CD4-positive, alpha-beta T cell treated with Interferon alpha-2 for 1 hour (primary cell): ENCODE results near the gene SUMF2.
"Not testable (repeated sequence)": the region's sequence is repeated elsewhere in the genome, so short reads cannot be mapped to it uniquely, and the experiment has no call there.

Experiments
- DNase-seq, 2 donors: peaks; one replicate each; pipeline ENCODE4 v3.0.0-alpha.2; 2020 to 2022

The SUMF2 gene

GRCh38 chr7:56063882-56064625, at the start of gene SUMF2:
Gene SUMF2, plus strand, starts transcription at chr7:56064286. Its CDS starts 26 bp downstream, at chr7:56064312.
- peak; percentile 88 to 90 for DNase-seq

GRCh38 chr7:56017015-56017414, 47.1 kb upstream of the SUMF2 start:
- not testable (repeated sequence) for DNase-seq

DNA sequence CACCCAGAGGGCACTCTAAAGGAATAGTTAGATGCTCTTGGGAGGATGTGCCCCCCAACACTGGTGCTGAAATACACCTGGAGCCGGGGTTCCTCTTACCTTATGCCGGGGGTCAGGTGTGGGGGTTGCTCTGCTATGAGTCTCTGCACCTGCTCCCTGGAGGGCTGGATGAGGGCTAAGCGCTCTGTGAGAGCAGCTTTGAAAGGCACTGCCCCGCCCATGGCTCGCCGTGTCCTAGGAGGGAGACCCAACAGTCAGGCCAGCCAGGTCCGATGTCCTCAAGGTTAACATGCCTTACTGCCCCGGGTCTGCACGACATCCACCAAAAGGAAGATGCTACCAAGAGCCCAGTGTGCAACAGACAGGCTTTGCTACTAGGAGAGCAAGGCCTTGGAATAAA, 44.6 kb upstream of the SUMF2 start:
- DNase-seq = no peak

GRCh38 chr7:56023500-56023899, 40.6 kb upstream of the SUMF2 start:
- DNase-seq = no peak

DNA sequence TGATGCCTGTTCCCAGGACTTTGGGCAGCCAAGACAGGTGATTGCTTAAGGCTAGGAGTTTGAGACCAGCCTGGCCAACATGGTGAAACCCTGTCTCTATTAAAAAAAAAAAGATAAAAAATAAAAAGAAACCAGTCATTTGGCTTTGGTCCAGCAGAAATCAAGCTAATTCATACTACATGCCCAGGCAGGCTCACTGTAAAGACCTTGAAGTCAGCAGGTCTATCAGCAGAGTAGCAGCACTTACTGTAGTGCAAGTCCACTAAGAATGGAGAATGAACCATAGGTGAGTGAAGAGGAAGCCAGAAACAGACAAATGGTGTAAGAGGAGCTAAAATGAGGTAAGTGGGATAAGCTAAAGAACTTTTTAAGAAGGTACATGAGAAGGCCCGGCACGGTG, 37.5 kb upstream of the SUMF2 start:
- DNase-seq = no peak

DNA sequence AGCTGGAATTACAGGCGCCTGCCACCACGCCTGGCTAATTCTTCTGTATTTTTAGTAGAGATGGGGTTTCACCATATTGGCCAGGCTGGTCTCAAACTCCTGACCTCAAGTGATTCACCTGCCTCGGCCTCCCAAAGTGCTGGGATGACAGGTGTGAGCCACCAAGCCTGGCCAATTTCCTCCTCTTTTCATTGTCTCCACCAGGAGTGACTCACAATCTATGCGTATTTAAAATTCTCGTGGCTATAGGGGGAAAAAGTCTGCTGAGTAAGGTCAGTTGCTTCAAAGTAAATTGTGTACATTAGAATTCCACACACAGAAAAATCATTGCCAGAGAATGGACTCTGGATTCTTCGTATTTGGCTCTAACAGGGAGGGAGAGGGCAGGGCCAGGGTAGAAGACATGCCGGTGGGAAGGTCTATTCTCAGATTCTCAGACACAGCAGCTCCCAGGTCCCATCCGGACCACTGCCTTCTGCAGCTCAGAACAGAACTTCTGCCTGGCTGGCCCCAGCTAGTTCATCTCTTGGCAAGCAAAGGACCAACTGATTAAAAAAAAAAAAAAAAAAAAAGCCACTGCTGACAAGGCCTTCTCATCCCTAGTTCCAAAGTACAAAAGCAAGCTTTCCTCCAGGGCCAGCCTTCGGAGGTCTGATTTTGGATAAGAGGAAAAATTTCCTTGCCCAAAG, 35.0 kb upstream of the SUMF2 start:
- no peak for DNase-seq

GRCh38 chr7:56030340-56030739, 33.7 kb upstream of the SUMF2 start:
- DNase-seq = no peak

- DNase-seq = not testable (repeated sequence)
These were observed 32.5 kb upstream of the SUMF2 start for GRCh38 chr7:56031556-56031955.

DNA sequence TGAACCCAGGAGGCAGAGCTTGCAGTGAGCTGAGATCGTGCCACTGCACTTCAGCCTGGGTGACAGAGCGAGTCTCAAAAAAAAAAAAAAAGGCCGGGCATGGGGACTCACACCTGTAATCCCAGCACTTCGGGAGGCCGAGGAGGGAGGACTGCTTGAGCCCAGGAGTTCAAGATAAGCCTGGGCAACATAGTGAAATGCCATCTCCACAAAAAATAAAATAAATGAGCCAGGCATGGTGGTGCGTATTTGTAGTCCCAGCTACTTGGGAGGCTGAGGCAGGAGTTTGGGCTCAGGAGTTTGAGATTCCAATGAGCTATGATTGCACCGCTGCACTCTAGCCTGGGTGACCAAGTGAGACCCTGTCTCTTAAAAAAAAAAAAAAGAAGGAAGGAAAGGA, 31.5 kb upstream of the SUMF2 start:
- DNase-seq = not testable (repeated sequence)

- peak; percentile 70 to 78 for DNase-seq
These were observed 30.2 kb upstream of the SUMF2 start for GRCh38 chr7:56033671-56034432.

DNA sequence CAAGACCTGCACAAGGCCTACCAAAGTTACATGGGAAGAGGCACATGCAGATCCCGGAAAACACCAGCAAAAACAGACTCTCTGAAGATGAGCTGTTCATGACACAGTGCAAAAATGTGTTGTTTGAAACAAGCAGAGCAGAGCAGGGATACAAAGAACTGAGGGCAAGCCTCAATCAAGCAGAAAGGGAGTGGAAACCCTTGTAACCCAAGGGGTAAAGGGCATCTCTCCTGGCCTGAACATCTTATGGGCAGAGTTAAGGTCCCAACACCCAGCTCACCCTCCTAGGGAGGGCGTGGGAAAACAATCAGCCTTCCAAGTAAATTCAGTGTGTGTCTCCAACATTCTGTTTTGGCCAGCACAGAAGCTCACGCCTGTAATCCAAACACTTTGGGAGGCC, 23.4 kb upstream of the SUMF2 start:
- DNase-seq = no peak

- DNase-seq = not testable (repeated sequence)
These were observed 18.3 kb upstream of the SUMF2 start for GRCh38 chr7:56045758-56046157.

DNA sequence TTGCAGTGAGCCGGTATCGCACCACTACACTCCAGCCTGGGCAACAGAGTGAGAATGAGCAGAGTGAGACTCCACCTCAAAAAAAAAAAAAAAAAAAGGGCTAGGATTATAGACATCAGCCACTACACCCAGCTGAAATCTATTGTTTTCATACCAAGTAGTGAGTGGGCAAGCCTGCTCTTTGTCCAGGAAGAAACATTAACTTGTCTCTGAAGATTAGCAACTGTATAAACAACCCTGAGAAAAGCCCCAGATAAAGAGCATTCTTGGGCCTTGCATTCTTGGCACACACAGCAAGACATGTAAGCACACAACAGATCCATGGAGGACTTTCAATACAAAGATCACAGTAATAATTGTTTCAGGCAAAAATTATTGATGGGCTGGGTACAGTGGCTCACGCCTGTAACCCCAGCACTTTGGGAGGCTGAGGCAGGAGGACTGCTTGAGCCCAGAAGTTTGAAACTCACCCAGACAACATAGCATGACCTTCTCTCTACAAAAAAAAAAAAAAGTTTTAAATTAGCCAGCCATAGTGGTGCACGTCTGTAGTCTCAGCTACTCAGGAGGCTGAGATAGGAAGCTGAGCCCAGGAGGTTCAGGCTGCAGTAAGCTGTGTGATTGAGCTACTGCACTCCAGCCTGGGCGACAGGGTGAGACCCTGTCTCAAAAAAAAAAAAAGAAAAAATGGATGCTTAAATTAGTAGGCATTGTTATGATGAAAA, 17.2 kb upstream of the SUMF2 start:
- DNase-seq = no peak

DNA sequence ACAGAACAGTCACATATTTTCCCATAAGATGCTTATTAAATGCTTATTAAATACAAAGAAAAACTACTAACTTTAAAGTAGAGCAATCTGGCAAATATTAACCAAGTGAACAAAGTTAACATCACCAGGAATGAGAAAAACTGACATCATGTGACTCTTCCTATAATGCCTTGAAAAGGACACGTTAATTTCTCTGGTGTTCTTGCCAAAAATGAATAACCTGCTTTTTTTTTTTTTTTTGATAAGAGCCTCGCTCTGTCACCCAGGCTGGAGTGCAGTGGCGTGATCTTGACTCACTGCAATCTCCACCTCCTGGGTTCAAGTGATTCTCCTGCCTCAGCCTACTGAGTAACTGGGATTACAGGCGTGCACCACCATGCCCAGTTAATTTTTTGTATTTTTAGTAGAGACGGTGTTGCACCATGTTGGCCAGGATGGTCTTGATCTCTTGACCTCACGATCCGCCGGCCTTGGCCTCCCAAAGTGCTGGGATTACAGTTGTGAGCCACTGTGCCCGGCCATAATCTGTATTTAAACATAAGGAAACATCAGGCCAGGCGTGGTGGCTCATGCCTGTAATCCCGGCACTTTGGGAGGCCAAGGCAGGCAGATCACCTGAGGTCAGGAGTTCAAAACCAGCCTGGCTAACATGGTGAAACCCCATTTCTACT, 16.5 kb upstream of the SUMF2 start:
- DNase-seq = not testable (repeated sequence)

- no peak for DNase-seq
These were observed 15.8 kb upstream of the SUMF2 start for GRCh38 chr7:56048245-56048644.

GRCh38 chr7:56048763-56049162, 15.3 kb upstream of the SUMF2 start:
- DNase-seq = not testable (repeated sequence)

DNA sequence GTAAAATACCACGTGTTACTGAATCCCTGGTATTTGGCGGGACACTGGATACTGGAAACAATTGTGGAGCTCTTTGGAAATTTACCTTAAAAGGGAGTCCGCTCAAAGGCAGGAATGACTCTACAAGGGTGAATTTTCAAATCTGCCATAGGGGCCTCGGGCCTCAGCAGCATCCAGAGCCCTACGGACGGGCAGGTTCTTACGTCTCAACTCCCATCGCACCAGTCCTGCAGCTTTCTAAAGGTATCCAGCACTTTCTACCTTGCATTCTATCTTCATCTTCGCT, 13.1 kb upstream of the SUMF2 start:
- DNase-seq = no peak

- peak; percentile 83 to 89 for DNase-seq
These were observed 12.5 kb upstream of the SUMF2 start, which contains the start of the genes CCT6A and PSPH for GRCh38 chr7:56051339-56052191. Gene CCT6A, plus strand, starts transcription at chr7:56051765. Its CDS starts 84 bp downstream, at chr7:56051849. Gene PSPH, minus strand, starts transcription at chr7:56051444. Its CDS starts 30,232 bp downstream, at chr7:56021212.

DNA sequence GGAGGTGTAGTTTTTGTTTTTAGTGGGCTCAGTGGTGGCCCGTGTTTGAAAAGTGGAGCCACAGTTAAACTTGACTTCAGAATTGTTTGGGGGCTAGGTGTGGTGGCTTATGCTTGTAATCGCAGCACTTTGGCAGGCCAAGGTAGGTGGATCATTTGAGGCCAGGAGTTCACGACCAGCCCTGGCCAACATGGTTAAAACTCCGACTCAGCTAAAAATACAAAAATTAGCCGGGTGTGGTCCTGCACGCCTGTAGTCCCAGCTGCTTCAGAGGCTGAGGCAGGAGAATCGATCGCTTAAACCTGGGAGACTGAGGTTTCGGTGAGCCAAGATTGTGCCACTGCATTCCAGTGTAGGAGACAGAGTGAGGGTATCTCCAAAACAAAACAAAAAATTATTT, 10.7 kb upstream of the SUMF2 start:
- DNase-seq = no peak

DNA sequence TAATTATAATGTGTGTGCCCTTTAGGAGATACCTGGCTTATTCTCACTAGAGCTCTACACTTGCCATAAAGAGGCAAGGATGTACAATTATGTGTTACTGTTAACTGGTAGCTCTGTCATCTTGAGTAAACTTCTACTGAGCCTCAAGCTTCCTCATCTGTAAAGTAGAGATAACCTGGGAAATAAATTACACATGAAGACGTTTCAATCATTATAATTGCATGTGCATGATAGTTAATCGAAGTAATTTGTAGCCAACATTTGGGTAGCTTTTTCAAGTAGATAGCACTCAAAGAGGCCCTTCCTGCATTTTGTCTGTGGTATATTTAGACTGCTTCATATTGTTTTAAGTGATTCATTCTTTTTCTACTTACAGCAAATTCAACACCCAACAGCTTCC, 10.1 kb upstream of the SUMF2 start:
- DNase-seq = no peak

DNA sequence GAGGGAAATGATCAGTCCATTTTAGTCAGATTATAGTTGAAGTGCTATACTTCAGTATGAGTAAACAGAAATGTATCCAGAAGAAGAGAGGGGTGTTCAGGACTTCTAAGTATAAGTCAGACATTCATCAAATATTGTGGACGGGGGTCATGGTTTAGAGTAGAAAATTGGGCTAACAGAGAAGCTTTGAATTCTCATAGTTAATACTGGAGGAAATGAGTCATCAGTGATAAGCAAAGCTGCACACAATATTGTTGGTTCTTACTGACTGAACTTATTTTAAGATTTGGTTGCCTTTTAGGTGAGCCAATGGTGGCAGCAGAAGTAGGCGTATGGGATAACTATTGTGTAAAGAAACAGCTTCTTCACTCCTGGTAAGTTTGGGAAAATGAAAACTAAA, 1.7 kb upstream of the SUMF2 start:
- DNase-seq = no peak

DNA sequence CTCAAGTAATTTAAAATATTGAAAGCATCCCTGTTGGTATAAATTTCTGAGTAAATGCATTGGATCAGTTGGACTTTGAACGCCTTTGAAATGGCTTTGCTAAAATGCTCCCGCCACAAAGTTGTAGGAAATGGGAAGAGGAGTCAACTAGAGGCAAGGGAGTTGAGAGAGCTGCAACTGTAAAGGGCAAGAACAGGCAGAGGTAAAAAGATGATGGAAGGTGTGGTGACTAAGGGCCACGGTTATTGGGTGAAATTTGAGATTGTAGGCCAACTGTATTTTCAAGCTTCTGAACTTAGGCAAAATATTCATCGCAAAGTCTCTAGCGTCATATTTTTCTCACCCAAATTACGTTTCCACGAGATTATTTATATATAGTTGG, 595 bp upstream of the SUMF2 start:
- DNase-seq = no peak
